ENCODE data around the gene FKBP5. TPM values are rescaled to one million over a fixed set of nuclear protein-coding genes. Genes with fewer than 3 reads are reported as not detected.

FKBP5 gene
- total RNA-seq, 1 donor from 2014 or later = 9.7 TPM

DNA sequence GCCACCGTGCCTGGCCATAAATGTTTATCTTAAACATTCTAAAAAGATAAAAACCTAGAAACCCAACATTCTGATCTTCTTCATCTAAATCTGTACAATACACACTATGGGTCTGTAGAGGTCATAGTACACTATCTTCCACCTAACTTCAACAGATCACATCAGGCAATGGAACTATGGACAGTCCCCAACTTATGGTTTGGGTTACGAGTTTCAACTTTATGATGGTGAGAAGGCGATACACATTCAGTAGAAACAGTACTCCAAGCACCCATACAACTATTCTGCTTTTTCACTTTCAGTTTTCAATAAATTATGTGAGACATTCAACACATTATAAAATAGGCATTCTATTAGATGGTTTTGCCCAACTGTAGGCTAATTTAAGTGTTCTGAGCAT, 23.1 kb downstream of the FKBP5 start:
- no peaks in the 10 kb centered on the region for H3K27me3 ChIP-seq (ENCODE audit: control insufficient read depth, insufficient read depth, low read length)
- no peaks in the 10 kb centered on the region for H3K36me3 ChIP-seq (ENCODE audit: control insufficient read depth, insufficient read depth, low read length)
- TF ChIP-seq, protein P1, sequence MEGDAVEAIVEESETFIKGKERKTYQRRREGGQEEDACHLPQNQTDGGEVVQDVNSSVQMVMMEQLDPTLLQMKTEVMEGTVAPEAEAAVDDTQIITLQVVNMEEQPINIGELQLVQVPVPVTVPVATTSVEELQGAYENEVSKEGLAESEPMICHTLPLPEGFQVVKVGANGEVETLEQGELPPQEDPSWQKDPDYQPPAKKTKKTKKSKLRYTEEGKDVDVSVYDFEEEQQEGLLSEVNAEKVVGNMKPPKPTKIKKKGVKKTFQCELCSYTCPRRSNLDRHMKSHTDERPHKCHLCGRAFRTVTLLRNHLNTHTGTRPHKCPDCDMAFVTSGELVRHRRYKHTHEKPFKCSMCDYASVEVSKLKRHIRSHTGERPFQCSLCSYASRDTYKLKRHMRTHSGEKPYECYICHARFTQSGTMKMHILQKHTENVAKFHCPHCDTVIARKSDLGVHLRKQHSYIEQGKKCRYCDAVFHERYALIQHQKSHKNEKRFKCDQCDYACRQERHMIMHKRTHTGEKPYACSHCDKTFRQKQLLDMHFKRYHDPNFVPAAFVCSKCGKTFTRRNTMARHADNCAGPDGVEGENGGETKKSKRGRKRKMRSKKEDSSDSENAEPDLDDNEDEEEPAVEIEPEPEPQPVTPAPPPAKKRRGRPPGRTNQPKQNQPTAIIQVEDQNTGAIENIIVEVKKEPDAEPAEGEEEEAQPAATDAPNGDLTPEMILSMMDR (IDR thresholded peaks at IDR 0.05; ENCODE audit: insufficient read depth, low read length, poor library complexity, severe bottlenecking) = no peak
- DNase-seq (ENCODE audit: low read depth) = no peak
- H3K4me3 ChIP-seq (ENCODE audit: low read depth, low read length) = no peak overlapping the region

DNA sequence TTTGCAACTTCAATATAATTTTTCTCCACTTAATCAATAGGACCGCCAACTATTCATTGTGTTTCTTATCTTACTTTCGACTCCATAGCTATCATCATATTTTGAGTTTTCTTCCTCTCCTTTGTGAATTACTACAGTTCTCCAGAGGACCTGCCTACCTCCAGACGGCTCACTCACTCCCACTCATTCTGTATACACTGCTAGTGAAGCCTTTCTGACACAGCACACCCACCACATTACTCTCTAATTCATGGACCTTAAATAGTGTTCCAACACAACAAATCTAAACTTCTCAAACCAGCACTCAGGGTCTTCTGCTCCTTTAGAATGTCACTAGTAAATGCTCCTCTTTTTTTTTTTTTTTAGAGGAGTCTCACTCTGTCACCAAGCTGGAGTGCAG, 23.8 kb downstream of the FKBP5 start:
- no peak overlapping the region for H3K4me3 ChIP-seq (ENCODE audit: low read depth, low read length)
- no peak for DNase-seq (ENCODE audit: low read depth)
- no peaks in the 10 kb centered on the region for H3K27me3 ChIP-seq (ENCODE audit: control insufficient read depth, insufficient read depth, low read length)
- TF ChIP-seq, protein P1 (IDR thresholded peaks at IDR 0.05; ENCODE audit: insufficient read depth, low read length, poor library complexity, severe bottlenecking) = no peak
- no peaks in the 10 kb centered on the region for H3K36me3 ChIP-seq (ENCODE audit: control insufficient read depth, insufficient read depth, low read length)

DNA sequence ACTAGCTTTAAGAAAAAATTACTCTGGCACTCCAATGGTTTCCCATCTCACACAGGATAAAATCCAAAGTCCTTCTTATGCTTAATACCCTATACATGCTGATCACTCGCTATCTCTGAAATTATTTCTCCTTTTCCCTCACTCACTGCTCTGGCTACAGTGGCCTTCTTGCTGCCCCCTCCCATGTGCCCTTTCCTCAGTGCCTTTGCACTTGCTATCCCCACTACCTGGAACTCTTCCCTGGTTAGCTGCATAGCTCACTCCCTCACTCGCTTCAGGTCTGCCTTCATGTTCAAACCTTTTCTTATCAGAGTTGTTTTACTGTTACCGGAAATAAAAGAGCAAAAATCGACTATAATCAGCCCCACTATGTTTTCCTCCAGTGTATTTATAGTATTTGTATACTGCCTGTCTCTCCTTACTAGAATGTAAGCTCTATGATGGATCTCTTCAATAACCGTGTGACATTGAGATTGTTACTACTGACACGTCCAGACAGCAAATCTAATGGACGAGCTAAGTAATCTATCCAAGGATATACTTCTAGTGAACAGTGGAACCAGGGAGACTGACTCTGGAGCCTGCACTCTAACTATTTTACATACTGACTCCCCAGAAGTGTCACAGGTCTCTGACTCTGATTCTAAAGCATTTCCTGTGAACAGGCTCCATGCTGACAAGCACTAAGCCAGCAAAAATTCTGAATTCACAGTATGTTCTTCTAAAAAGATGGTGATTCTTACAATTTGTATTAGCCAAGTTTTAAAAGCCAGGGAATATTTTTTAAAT, 25.1 kb downstream of the FKBP5 start:
- no peak for DNase-seq (ENCODE audit: low read depth)
- H3K36me3 ChIP-seq (ENCODE audit: control insufficient read depth, insufficient read depth, low read length) = no peaks in the 10 kb centered on the region
- no peaks in the 10 kb centered on the region for H3K27me3 ChIP-seq (ENCODE audit: control insufficient read depth, insufficient read depth, low read length)
- H3K4me3 ChIP-seq (ENCODE audit: low read depth, low read length) = no peak overlapping the region
- TF ChIP-seq, protein P1 (IDR thresholded peaks at IDR 0.05; ENCODE audit: insufficient read depth, low read length, poor library complexity, severe bottlenecking) = no peak

DNA sequence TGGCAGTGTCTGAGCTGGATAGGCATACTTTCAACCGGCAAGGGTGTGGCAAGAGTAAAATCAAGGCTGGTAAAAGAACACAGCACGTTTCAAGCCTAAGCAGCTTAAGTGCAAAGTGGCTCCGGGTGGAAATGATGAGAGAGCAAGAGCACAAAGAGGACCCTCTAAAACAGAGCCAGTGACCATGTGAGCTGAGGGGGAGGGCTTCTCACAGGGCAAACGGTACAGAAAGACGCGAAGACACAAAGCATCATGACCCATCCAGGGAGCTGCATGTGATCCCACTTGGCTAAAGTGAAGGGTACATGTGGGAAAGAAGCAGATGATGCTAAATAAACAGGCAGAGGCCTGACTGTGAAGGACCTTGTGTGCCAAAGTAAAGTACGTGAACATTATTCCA, 25.7 kb downstream of the FKBP5 start:
- TF ChIP-seq, protein P1 (IDR thresholded peaks at IDR 0.05; ENCODE audit: insufficient read depth, low read length, poor library complexity, severe bottlenecking) = no peak
- no peak overlapping the region for H3K4me3 ChIP-seq (ENCODE audit: low read depth, low read length)

DNA sequence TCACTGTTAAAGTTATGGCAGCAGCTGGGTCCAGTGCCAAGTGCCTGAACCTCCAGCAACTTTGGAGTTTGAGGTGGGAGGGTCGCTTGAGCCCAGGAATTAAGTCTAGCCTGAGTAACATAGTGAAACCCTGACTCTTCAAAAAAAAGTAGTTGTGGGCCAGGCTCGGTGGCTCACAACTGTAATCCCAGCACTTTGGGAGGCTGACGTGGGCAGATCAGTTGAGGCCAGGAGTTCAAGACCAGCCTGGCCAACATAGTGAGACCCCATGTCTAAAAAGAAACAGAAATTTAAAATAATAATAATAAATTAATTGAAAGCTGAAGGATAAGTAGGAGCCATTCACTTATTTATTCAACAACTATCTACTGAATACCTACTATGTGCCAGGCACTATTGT, 33.8 kb downstream of the FKBP5 start:
- TF ChIP-seq, protein P1 (IDR thresholded peaks at IDR 0.05; ENCODE audit: insufficient read depth, low read length, poor library complexity, severe bottlenecking) = no peak
- DNase-seq (ENCODE audit: low read depth) = no peak
- no peaks in the 10 kb centered on the region for H3K36me3 ChIP-seq (ENCODE audit: control insufficient read depth, insufficient read depth, low read length)
- H3K27me3 ChIP-seq (ENCODE audit: control insufficient read depth, insufficient read depth, low read length) = no peaks in the 10 kb centered on the region
- H3K4me3 ChIP-seq (ENCODE audit: low read depth, low read length) = no peak overlapping the region

More for the DNA sequence above, 25.7 kb downstream of the FKBP5 start:
- H3K36me3 ChIP-seq (ENCODE audit: control insufficient read depth, insufficient read depth, low read length) = no peaks in the 10 kb centered on the region
- no peaks in the 10 kb centered on the region for H3K27me3 ChIP-seq (ENCODE audit: control insufficient read depth, insufficient read depth, low read length)
- DNase-seq (ENCODE audit: low read depth) = no peak

DNA sequence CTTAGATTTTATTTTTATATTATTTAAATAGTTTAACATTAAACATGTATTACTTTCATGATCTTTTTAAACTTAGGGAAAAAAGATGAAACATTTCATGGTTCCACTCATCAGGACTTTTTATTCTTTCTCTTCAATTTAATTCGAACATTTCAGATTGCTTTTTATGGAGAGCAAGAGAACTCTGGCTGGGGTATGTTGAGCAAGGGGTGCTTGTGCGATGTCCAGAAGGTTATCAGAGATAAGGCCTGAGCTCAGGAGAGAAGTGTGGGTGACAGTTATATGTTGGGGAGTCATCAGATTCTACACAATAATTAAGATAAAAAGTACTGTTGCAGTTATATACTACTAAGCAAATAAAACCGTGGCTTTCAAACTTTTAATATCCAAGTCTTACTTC, 37.5 kb downstream of the FKBP5 start:
- Histone ChIP-seq H3K36me3 (ENCODE audit: control insufficient read depth, insufficient read depth, low read length) (no peaks in the 10 kb centered on the region), H3K4me3 (ENCODE audit: low read depth, low read length) (no peak overlapping the region), H3K27me3 (ENCODE audit: control insufficient read depth, insufficient read depth, low read length) (no peaks in the 10 kb centered on the region)
- TF ChIP-seq, protein P1 (IDR thresholded peaks at IDR 0.05; ENCODE audit: insufficient read depth, low read length, poor library complexity, severe bottlenecking) = no peak
- no peak for DNase-seq (ENCODE audit: low read depth)

Measured in kidney epithelial cell (primary cell).